Esophagus squamous epithelium (tissue), 5 donors: ENCODE results near the gene TAAR5. TPM values are rescaled to one million over a fixed set of nuclear protein-coding genes. Genes with fewer than 3 reads are reported as not detected.
A peak's percentile ranks its signal among the peaks of the same experiment; 100 is the strongest.

Experiments used
- DNase-seq: peaks from one replicate; lab custom pipeline; 2025; lab: John Stamatoyannopoulos, UW
- H3K27ac ChIP-seq, 4 donors: fragments of 200-600 bp; sonication (generic); one replicate each; pipeline ENCODE4 v1.5.1; 2016 to 2019; ENCODE audit warnings: mild to moderate bottlenecking in 1 of 4
- H3K27me3 ChIP-seq, 4 donors: fragments of 200-600 bp; sonication (generic); 1 replicate in 3 of 4; 2 replicates in 1 of 4; pipeline versions ENCODE4 v1.5.1 to v1.6.0; 2017 to 2021; ENCODE audit warnings: antibody characterized with exemption in 1 of 4
- H3K36me3 ChIP-seq, 3 donors: fragments of 200-600 bp; sonication (generic); one replicate each; pipeline ENCODE4 v1.5.1; 2016 to 2019
- H3K4me1 ChIP-seq, 3 donors: fragments of 200-600 bp; sonication (generic); one replicate each; pipeline ENCODE4 v1.5.1; 2017 to 2019
- H3K4me3 ChIP-seq, 4 donors: fragments of 200-600 bp; sonication (generic); 1 replicate in 3 of 4; 2 replicates in 1 of 4; pipeline ENCODE4 v1.5.1; 2016 to 2019; ENCODE audit warnings: mild to moderate bottlenecking in 2 of 4, moderate library complexity in 1 of 4
- H3K9me3 ChIP-seq, 3 donors: fragments of 200-600 bp; sonication (generic); one replicate each; pipeline ENCODE4 v1.5.1; 2016 to 2019
- CTCF ChIP-seq, 6 experiments: fragments of 450-650 bp in 4 of 6; fragments of 200-600 bp in 2 of 6; sonication (generic) in 2 of 6; IDR thresholded peaks; one replicate each; pipeline ENCODE4 v1.5.1; 2016 to 2019; ENCODE audit warnings: antibody characterized with exemption in 6 of 6, mild to moderate bottlenecking in 4 of 6, moderate library complexity in 4 of 6
- POLR2A ChIP-seq, 4 donors: fragments of 450-650 bp; IDR thresholded peaks; one replicate each; pipeline ENCODE4 v1.6.1; 2017; ENCODE audit warnings: antibody characterized with exemption in 4 of 4, mild to moderate bottlenecking in 4 of 4, moderate library complexity in 3 of 4
- whole genome bisulfite sequencing, 2 donors: methylation state at CpG; one replicate each; pipeline ENCODE4 v1.1.5; 2018; 5-methylcytosine and 5-hydroxymethylcytosine counted together
- intact Hi-C: fragments of 100-400 bp; cut with DNase I; formaldehyde crosslinking; loops from one replicate; pipeline ENCODE4 v1.15.0; 2022
- total RNA-seq, 4 donors: library from RNA; depleted of rRNA; stranded (reverse); fragments of >200 nt; gene quantifications; one replicate each; pipeline ENCODE4 v1.1.0, GENCODE V29; 2016
- donor health status: DM: yes; HTN: yes; CAD: no.

Gene TAAR5
- total RNA-seq, 4 donors from 2014 or later, result not detected

- intact Hi-C loops, result no loop called here
- no peaks in the 10 kb centered on the region for H3K36me3 ChIP-seq
- no peak overlapping the region for H3K4me3 ChIP-seq
- H3K9me3 ChIP-seq, result peaks cover 0 to 4% (median 0%) of the 10 kb centered on the region in 3 donors
- no peaks in the 10 kb centered on the region for H3K27me3 ChIP-seq
- 31 to 46% methylated on average over 6 of the region's 6 CpGs for WGBS, 2 donors
- no peak for DNase-seq
- H3K4me1 ChIP-seq, result no peaks in the 10 kb centered on the region
- TF ChIP-seq POLR2A (IDR thresholded peaks at IDR 0.05) (no peak), CTCF (IDR thresholded peaks at IDR 0.05) (no peak)
- no peak overlapping the region for H3K27ac ChIP-seq
Measured at GRCh38 chr6:132623106-132623845, 33.7 kb upstream of the TAAR5 start.

- intact Hi-C loops, result no loop called here
- Histone ChIP-seq H3K27ac (no peak overlapping the region), H3K4me1 (peaks cover 0 to 7% (median 0%) of the 10 kb centered on the region in 3 donors), H3K27me3 (no peaks in the 10 kb centered on the region), H3K36me3 (no peaks in the 10 kb centered on the region), H3K9me3 (no peaks in the 10 kb centered on the region), H3K4me3 (no peak overlapping the region)
- 18 to 32% methylated on average over 1 of the region's 1 CpG for WGBS, 2 donors
- TF ChIP-seq POLR2A (IDR thresholded peaks at IDR 0.05) (no peak), CTCF (IDR thresholded peaks at IDR 0.05) (no peak)
- no peak for DNase-seq
Measured at GRCh38 chr6:132616677-132617076, 27.1 kb upstream of the TAAR5 start.

- DNase-seq, result no peak
- intact Hi-C loops, result no loop called here
- TF ChIP-seq POLR2A (IDR thresholded peaks at IDR 0.05) (no peak), CTCF (IDR thresholded peaks at IDR 0.05) (no peak)
- Histone ChIP-seq H3K9me3 (no peaks in the 10 kb centered on the region), H3K4me3 (peak overlapping the region in 1 of 4 donors; percentile 27), H3K4me1 (peaks cover 0 to 7% (median 0%) of the 10 kb centered on the region in 3 donors), H3K27ac (peak overlapping the region in 1 of 4 donors; percentile 27), H3K27me3 (no peaks in the 10 kb centered on the region), H3K36me3 (no peaks in the 10 kb centered on the region)
- 47 to 51% methylated on average over 6 to 7 of the region's 7 CpGs for WGBS, 2 donors
Measured at GRCh38 chr6:132614554-132614953, 25.0 kb upstream of the TAAR5 start.

GRCh38 chr6:132612449-132613108 lies 23.0 kb upstream of the TAAR5 start:
- peaks cover 0 to 7% (median 0%) of the 10 kb centered on the region in 3 donors for H3K4me1 ChIP-seq
- H3K36me3 ChIP-seq, result no peaks in the 10 kb centered on the region
- H3K9me3 ChIP-seq, result no peaks in the 10 kb centered on the region
- H3K27me3 ChIP-seq, result no peaks in the 10 kb centered on the region
- intact Hi-C loops, result no loop called here
- no peak overlapping the region for H3K4me3 ChIP-seq
- no peak for TF ChIP-seq POLR2A (IDR thresholded peaks at IDR 0.05)
- TF ChIP-seq CTCF (IDR thresholded peaks at IDR 0.05), result no peak
- no peak for DNase-seq
- no peak overlapping the region for H3K27ac ChIP-seq
- 56 to 64% methylated on average over 3 to 4 of the region's 4 CpGs for WGBS, 2 donors

GRCh38 chr6:132611616-132612015 lies 22.1 kb upstream of the TAAR5 start:
- TF ChIP-seq POLR2A (IDR thresholded peaks at IDR 0.05) (no peak), CTCF (IDR thresholded peaks at IDR 0.05) (no peak)
- Histone ChIP-seq H3K27me3 (no peaks in the 10 kb centered on the region), H3K4me1 (peaks cover 0 to 7% (median 0%) of the 10 kb centered on the region in 3 donors), H3K4me3 (no peak overlapping the region), H3K36me3 (no peaks in the 10 kb centered on the region), H3K27ac (no peak overlapping the region), H3K9me3 (no peaks in the 10 kb centered on the region)
- no peak for DNase-seq
- 84 to 98% methylated on average over 2 of the region's 2 CpGs for WGBS, 2 donors
- intact Hi-C loops, result no loop called here
